GM18867 (cell line): ENCODE data around the gene IFITM1.
A peak's percentile ranks its signal among the peaks of the same experiment; 100 is the strongest.
"Not testable (repeated sequence)": the region's sequence is repeated elsewhere in the genome, so short reads cannot be mapped to it uniquely, and the experiment has no call there.

Source experiments
- ATAC-seq: cut with Tn5 transposase; IDR thresholded peaks from one replicate; pipeline ENCODE4 v1.9.1; 2021; ENCODE audit warnings: mild to moderate bottlenecking, moderate library complexity; ENCODE audit not compliant: unreplicated experiment

IFITM1 gene

DNA sequence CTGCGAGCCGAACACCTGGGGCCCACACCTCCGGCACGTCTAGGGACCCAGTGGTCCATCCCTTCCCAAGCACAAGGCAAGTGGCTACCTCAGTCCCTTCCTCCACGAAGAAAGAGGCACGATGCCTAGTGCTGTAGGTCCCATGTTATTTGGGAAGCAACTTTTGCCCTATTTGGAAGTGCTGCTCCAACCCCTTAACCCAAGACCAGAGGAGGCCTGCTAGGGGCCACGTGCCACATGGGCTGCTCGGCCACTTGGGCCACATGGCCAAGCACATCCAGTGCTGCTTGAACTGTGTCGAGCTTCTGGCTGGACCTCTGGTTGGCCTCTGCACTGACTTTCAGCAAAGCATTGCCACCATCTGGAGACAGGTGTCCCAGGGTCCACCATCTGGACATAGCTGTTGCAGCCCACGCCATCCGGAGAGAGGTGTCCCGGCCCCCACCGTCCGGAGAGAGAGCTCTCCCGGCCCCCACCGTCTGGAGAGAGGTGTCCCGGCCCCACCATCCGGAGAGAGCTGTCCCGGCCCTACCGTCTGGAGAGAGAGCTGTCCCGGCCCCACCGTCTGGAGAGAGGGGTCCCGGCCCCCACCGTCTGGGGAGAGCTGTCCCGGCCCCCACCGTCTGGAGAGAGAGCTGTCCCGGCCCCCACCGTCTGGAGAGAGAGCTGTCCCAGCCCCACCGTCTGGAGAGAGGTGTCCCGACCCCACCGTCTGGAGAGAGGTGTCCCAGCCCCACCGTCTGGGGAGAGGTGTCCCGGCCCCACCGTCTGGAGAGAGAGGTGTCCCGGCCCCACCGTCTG lies 49.0 kb downstream of the IFITM1 start:
- ATAC-seq: no peak

DNA sequence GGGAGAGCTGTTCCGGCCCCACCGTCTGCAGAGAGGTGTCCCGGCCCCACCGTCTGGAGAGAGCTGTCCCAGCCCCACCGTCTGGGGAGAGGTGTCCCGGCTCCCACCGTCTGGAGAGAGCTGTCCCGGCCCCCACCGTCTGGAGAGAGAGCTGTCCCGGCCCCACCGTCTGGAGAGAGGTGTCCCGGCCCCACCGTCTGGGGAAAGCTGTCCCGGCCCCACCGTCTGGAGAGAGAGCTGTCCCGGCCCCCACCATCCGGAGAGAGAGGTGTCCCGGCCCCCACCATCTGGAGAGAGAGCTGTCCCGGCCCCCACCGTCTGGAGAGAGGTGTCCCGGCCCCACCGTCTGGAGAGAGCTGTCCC lies 49.6 kb downstream of the IFITM1 start:
- not testable (repeated sequence) for ATAC-seq

DNA sequence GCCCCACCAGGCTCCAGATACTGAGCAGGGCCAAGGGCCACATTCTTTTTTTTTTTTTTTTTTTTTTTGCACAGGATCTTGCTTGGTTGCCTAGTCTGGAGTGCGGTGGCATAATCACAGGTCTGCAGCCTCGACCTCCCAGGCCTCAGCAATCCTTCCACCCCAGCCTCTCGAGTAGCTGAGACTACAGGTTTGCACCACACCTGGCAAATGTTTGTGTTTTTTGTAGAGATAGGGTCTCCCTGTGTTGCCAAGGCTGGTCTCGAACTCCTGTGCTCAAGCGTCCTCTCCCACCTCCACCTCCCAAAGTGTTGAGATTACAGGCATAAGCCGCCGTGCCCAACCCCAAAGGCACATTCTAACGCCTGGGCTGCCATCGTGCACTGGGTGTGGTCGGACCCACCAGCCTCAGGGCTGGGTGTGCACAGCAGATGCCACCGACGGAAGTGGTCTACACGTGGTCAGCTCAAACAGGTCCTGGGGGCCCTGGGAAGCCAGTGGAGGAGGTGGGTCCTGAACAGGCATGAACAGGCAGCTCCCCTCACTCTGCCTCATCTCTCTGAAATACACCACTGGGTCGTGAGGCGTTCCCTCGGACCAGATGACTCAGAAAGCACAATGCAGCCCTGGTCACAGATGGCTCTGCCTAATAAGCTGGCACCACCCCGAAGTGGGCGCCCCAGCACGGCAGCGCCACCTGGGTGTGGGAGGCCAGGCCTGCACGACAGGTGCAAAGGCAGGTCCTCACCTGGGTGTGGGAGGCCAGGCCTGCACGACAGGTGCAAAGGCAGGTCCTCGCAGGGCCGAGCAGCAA lies 50.3 kb downstream of the IFITM1 start:
- peak; percentile 54 for ATAC-seq
